Activated naive CD4-positive, alpha-beta T cell treated with anti-CD3 and anti-CD28 coated beads, Interleukin-2, amount 50 U/mL, for 24 hours (primary cell): ENCODE results near the gene PDE9A.

Source experiments
- H3K27ac Mint-ChIP-seq: one replicate; pipeline ENCODE4 v1.8.0; 2021; ENCODE audit warnings: mild to moderate bottlenecking, mixed read lengths
- H3K27me3 Mint-ChIP-seq: one replicate; pipeline ENCODE4 v1.8.0; 2021; ENCODE audit warnings: mixed read lengths
- H3K36me3 Mint-ChIP-seq: one replicate; pipeline ENCODE4 v1.8.0; 2021; ENCODE audit warnings: mixed read lengths
- H3K4me1 Mint-ChIP-seq: one replicate; pipeline ENCODE4 v1.8.0; 2021; ENCODE audit warnings: mixed read lengths
- H3K4me3 Mint-ChIP-seq: one replicate; pipeline ENCODE4 v1.8.0; 2021; ENCODE audit warnings: mild to moderate bottlenecking, mixed read lengths
- H3K9me3 Mint-ChIP-seq: one replicate; pipeline ENCODE4 v1.8.0; 2021; ENCODE audit warnings: mixed read lengths

The PDE9A gene

DNA sequence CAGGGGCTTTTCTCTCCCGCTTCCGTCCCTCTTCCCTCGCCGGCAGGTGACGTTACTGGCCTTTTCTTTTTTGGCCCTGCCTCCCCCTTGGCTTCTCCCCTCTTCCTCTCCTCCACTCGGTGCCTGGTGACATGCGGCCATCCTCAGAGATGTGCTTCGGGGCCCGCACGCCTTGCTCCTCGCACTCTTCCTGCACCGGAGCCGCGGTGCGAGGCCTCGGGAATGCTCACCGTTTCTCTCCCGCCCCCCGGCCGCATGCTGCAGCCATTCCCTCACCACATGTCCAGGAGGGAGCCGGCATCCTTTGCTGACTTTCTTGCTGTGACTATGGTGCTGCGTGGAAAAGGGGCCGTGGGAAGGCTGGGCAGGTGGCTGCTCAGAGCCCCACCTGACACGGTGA lies 39.3 kb downstream of the PDE9A start:
- H3K27me3 Mint-ChIP-seq, result no peaks in the 10 kb centered on the region
- H3K27ac Mint-ChIP-seq, result no peak overlapping the region
- no peak overlapping the region for H3K4me3 Mint-ChIP-seq
- peaks cover 3% of the 10 kb centered on the region for H3K36me3 Mint-ChIP-seq
- no peaks in the 10 kb centered on the region for H3K4me1 Mint-ChIP-seq
- H3K9me3 Mint-ChIP-seq, result no peaks in the 10 kb centered on the region

DNA sequence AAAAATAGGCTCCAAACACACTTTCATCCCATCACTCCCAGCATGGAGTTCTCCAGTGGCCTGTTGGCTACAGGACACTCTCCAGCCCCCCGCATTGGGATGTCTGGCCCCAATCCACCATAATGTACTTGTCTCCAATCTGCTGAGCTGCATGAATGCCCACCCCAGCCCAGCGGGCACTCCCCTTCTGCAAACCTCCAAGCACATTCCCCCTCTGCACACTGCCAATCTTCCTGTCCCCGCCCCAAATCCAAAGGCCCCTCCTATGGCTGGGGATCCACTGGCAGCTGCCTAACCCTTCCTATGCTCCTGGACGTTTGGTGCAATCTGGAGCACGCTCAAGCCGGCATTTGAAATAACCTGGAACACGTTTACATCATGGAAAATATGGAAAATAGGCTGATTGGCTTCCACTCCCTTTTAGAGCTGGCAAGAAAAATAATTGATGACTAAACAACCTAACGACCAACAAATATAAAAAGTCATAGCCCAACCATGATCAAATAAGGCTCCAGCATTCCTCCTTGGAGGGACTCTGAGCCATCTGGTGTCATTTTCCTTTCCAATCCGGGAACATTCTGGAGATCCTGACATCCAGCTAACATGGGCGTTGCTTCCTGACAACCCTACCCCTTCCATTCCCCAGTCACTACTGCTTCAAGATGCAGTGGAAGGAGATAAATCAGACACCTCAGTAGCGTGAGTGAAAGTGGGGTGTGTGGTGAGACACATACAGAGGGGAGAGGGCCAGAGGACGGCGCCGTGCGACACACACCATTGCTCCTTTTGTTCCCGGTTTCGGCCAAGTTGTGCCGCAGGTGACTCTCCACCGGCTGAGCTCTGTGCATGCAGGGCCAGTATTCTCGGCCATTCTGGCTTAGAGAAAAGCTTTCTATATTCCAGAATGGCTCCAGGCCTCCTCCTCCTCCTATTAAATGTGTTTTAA lies 41.6 kb downstream of the PDE9A start:
- no peak overlapping the region for H3K4me3 Mint-ChIP-seq
- no peak overlapping the region for H3K27ac Mint-ChIP-seq
- no peaks in the 10 kb centered on the region for H3K4me1 Mint-ChIP-seq
- H3K9me3 Mint-ChIP-seq, result no peaks in the 10 kb centered on the region
- no peaks in the 10 kb centered on the region for H3K27me3 Mint-ChIP-seq
- peaks cover 6% of the 10 kb centered on the region for H3K36me3 Mint-ChIP-seq

DNA sequence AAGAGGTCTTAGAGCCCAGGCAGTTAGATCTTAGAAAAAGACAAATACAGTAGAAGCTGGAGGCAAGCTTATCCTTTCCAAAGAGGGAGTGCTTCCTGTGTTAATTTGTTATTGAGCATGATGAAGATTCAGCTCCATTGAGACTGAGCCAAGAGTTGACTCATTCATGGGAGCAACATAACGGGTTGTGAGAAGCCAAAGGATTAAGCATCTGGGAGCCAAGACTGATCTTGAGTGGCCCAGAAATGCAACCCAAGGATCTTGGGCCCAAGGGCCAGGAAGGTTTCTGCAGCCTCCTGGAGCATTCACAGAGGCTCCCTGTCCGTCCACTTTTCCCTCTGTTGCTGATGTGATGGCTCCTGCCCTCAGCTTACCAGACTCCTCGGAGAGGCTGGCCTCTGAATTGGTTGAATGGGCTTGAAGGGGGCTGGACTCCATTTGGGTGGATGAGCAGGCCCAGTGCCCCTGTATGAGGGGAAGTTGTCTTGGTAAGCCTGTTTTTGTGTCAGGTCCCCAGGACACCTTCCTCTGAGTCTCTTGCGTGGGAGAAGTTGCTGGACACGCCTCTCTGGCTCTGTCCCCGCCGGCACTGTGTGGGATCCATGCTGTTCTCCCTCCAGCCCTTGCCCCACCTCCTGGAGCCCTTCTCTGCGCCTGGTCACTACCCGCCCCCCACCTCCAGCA lies 42.4 kb downstream of the PDE9A start:
- Mint-ChIP-seq H3K4me3 (no peak overlapping the region), H3K27ac (no peak overlapping the region), H3K27me3 (no peaks in the 10 kb centered on the region), H3K9me3 (no peaks in the 10 kb centered on the region), H3K4me1 (no peaks in the 10 kb centered on the region), H3K36me3 (peaks cover 9% of the 10 kb centered on the region)

DNA sequence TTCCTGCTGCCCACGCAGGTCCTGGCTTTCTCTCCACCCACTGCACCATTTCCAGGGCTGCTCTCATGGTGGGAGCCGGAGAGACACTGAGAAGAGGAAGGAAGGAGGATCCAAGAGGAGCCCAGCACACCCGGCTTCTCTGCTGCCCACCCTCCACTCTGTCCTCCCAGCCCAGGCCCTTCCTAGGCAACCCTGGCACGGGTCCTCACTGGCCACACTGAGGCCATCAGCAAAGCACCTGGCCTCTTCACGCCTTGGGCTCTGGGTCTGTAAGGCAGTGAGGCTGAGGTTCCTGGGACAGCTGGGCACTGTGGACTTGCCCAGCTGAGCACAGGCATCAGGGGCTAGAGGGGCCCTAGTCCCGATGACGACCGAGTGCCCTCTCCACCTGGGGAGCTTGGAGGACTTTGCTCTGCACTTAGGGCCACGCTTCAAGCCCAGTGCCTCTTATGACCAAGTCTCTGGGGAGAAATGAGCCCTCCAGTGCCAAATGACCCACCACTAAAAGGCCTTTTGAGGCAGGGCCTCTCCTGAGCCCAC lies 43.1 kb downstream of the PDE9A start:
- no peak overlapping the region for H3K4me3 Mint-ChIP-seq
- H3K9me3 Mint-ChIP-seq, result no peaks in the 10 kb centered on the region
- H3K36me3 Mint-ChIP-seq, result peaks cover 10% of the 10 kb centered on the region
- no peaks in the 10 kb centered on the region for H3K27me3 Mint-ChIP-seq
- no peaks in the 10 kb centered on the region for H3K4me1 Mint-ChIP-seq
- H3K27ac Mint-ChIP-seq, result no peak overlapping the region

DNA sequence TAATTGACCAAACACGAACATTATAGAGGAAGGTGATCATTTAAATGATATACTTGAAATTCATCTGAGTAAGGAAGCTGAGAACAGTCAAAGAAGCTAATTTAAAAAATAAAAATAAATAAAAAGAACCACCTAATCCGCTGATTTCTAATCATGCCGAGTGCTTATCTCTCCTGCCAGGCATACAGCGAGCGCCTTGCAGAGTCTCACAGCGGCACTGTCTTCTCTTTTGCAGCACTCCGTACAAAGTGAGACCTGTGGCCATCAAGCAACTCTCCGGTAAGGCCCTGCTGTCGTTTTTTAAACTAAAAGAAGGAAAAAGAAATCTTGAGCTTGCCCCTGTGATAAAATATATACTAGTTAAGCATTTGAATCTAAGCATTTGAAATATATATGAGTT lies 45.3 kb downstream of the PDE9A start:
- no peaks in the 10 kb centered on the region for H3K4me1 Mint-ChIP-seq
- H3K36me3 Mint-ChIP-seq, result peaks cover 17% of the 10 kb centered on the region
- no peaks in the 10 kb centered on the region for H3K27me3 Mint-ChIP-seq
- no peaks in the 10 kb centered on the region for H3K9me3 Mint-ChIP-seq
- H3K27ac Mint-ChIP-seq, result no peak overlapping the region
- H3K4me3 Mint-ChIP-seq, result no peak overlapping the region

DNA sequence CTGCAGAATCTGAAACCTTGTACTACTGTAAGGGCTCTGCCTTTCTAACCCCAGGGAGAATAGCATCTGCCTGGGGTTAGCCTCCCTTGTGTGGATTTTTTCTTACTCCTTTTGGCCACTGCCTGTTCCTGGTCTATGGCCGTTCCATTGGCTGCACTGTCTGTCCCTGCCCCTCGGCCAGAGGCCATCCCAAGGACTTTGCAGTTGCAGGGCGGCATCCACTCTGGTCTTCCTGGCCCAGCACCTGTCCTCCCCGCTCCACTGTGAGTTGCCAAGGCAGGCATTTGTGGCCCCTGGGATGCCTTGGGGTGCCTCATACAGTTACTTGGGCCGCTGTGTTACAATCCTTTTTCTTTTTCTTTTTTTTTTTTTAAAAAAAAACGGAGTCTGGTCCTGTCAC lies 45.8 kb downstream of the PDE9A start:
- no peak overlapping the region for H3K27ac Mint-ChIP-seq
- no peaks in the 10 kb centered on the region for H3K4me1 Mint-ChIP-seq

DNA sequence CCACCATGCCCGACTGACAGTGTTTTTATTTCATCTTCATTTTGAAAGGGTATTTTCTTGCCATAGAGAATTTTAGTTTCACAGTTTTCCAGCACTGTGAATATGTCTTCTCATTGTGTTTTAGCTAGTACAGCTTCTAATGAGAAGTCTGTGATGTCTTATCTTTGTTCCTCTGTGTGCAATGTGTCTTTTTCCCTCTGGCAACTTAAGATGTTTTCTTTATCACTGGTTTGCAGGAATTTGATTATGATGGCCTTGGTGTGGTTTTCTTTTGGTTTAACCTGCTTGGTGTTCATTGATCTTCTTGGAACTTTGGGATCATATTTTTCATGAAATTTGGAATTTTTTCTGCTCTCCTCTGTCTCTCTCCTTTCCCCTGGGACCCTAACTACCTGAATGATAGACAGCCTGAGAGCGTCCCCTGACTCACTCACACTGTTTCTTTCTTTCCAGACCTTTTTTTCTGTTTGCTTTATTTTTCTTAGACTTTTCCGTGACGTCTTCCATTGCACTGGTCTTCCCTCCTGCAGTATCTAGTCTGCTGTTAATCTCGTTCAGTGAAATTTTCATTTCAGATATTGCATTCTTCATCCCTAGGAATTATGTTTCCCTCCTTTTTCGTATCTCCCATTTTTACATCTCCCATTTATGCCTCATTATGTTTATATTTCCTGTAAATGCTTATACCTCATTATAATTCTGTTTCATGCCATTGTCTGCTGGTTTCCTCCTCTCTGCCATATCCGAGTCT lies 48.5 kb downstream of the PDE9A start:
- H3K9me3 Mint-ChIP-seq, result no peaks in the 10 kb centered on the region
- no peak overlapping the region for H3K4me3 Mint-ChIP-seq
- H3K27me3 Mint-ChIP-seq, result no peaks in the 10 kb centered on the region
- no peak overlapping the region for H3K27ac Mint-ChIP-seq
- no peaks in the 10 kb centered on the region for H3K4me1 Mint-ChIP-seq
- peaks cover 17% of the 10 kb centered on the region for H3K36me3 Mint-ChIP-seq

More for the DNA sequence above, 45.8 kb downstream of the PDE9A start:
- no peak overlapping the region for H3K4me3 Mint-ChIP-seq
- peaks cover 17% of the 10 kb centered on the region for H3K36me3 Mint-ChIP-seq
- no peaks in the 10 kb centered on the region for H3K27me3 Mint-ChIP-seq
- no peaks in the 10 kb centered on the region for H3K9me3 Mint-ChIP-seq

DNA sequence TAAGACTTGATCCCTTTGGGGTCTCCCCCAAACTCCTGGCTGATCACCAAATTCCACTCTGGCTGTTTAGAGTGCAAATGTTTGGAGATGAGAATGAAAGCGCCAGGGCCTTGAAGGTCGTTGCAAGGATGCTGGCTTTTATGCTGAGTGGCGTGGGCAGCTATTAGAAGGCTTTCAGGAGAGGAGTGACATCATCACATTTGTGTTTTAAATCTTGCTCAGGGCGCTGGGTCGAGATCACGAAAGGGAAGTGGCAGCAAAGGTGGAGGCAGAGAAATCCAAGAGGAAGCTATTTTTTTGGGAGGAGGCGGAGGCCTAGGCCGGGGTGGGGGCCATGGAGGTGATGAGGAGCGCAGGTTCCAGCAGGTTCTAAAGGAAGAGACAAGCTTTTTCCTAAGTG lies 49.3 kb downstream of the PDE9A start:
- Mint-ChIP-seq H3K27ac (no peak overlapping the region), H3K9me3 (no peaks in the 10 kb centered on the region), H3K36me3 (peaks cover 17% of the 10 kb centered on the region), H3K4me1 (no peaks in the 10 kb centered on the region), H3K4me3 (no peak overlapping the region), H3K27me3 (no peaks in the 10 kb centered on the region)

DNA sequence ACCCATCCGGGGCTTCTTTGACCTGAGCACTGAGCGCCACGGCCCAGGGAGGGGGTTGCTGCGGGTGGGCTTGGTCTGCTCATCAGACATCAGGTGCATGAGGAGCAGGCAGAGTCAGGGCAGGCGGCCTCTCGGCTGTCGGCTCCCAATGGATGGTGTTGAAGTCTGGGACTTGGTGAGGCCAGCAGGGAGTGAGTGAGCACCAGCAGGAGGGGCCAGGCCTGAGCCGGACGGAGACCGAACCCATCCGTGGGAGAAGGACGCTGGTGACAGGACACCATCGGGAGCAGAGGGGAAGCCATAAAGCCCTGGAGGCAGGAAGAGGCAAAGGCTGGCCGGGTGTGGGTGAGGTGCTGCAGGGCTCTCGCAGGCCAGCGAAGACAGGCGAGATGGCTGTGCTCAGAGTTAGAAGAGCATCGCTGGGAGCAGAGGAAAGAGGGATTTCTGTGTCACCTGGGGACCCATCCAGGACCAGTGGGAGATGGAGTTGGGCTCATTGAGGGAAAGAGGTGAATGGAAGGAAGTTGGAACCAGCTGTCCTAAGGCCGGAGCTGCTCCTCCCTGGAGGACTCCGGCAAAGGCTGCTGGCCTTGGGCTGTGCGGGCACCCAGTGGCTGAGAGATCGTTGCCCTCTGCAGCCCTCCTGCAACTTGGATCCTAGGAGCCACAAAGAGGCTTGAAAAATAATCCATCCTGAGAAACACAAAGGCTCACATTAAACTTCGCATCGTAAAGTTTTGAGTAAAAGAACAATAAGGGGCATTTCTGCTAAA lies 49.9 kb downstream of the PDE9A start:
- no peak overlapping the region for H3K4me3 Mint-ChIP-seq
- no peak overlapping the region for H3K27ac Mint-ChIP-seq
- peaks cover 15% of the 10 kb centered on the region for H3K36me3 Mint-ChIP-seq
- no peaks in the 10 kb centered on the region for H3K4me1 Mint-ChIP-seq
- no peaks in the 10 kb centered on the region for H3K27me3 Mint-ChIP-seq
- H3K9me3 Mint-ChIP-seq, result no peaks in the 10 kb centered on the region

DNA sequence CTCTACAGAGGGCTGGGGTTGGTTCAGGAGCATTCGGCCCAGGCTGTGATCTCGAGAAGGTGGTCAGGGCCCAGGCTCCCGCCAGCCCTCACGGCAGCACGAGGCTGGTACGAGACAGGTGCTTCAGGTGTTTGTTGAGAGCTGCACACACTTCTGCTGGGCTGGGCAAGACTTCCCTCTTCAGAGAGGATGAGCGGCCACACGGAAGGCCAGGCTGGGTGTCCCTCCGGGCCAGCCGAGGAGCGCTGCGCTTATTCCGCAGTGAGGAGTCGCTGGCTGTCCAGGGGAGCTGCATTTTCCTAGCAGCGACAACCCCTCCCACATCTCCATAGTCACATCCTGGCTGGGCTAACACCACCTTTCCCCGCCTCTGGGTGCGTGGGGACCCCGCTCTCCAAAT lies 50.5 kb downstream of the PDE9A start:
- Mint-ChIP-seq H3K27me3 (no peaks in the 10 kb centered on the region), H3K4me3 (no peak overlapping the region), H3K4me1 (no peaks in the 10 kb centered on the region), H3K36me3 (peaks cover 15% of the 10 kb centered on the region), H3K9me3 (no peaks in the 10 kb centered on the region), H3K27ac (no peak overlapping the region)

DNA sequence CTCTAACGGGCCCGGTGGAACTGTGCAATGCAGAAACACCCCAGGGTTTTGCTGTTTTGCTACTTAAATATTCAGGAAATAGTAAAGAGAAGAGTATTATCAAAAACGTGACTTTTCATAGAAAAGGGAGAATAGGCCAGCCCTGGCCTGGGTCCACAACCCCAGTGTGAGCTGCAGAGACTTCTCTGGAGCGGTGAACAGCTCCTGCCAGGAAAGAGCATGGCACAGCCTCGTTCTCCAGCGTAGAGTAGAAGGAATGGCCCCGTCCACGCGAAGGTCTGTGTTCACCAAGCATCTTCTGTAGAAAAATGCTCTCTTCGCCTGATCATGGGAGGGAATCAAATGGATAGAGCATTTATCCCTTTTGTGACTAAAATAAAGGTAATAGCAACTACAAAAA lies 51.4 kb downstream of the PDE9A start:
- H3K4me3 Mint-ChIP-seq, result no peak overlapping the region
- H3K9me3 Mint-ChIP-seq, result no peaks in the 10 kb centered on the region
- H3K27me3 Mint-ChIP-seq, result no peaks in the 10 kb centered on the region
- H3K36me3 Mint-ChIP-seq, result peaks cover 14% of the 10 kb centered on the region
- H3K27ac Mint-ChIP-seq, result no peak overlapping the region
- no peaks in the 10 kb centered on the region for H3K4me1 Mint-ChIP-seq

DNA sequence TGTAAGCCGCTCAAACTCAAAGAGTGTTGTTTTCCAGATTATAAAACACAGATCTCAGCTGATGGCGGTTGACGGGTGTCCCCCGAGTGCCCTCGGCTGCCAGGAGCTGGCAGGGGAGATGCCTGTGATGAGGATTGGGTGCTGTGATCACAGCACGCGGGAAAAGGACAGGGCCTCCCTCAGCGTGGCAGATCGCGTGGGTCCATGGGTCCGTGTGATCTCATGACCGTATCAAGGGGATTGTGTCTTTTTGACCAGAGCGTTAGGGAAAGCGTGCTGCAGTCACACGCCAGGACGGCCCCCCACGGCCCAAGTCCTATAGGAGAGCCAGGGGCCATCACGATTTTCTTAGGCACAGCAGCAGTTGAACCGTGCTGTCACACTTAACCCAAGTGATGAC lies 51.9 kb downstream of the PDE9A start:
- H3K9me3 Mint-ChIP-seq, result no peaks in the 10 kb centered on the region
- no peaks in the 10 kb centered on the region for H3K4me1 Mint-ChIP-seq
- H3K27me3 Mint-ChIP-seq, result no peaks in the 10 kb centered on the region
- H3K4me3 Mint-ChIP-seq, result no peak overlapping the region
- no peak overlapping the region for H3K27ac Mint-ChIP-seq
- H3K36me3 Mint-ChIP-seq, result peaks cover 12% of the 10 kb centered on the region

DNA sequence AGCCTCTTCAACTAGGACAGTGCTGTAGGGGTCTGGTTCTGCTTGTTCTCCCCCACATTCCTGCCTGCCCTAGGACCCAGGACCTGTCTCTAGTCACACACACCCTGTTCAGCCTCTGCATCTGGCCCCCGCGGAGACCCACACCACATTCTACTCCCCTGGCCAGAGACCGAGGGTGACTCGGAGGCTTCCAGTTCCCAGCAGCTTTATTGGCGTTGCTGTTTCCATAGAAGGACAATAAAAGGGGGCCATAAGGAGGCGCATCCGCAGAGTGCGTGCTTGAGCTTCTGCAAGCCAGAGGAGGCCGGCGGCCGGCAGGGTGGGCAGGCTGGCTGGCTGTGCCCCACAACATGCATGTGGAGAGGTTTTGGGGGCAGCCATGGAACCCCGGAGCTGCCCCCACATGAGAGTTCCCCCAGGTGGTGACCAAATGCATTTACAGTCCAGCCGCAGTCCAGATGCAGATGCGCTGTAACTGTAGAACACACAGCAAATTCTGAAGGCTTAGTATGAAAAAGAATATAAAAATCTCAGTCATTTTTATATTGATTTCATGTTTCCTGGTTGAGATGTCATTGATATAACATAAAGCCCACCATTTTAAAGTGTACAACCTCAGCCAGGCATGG lies 52.4 kb downstream of the PDE9A start:
- H3K36me3 Mint-ChIP-seq, result peaks cover 11% of the 10 kb centered on the region
- no peaks in the 10 kb centered on the region for H3K27me3 Mint-ChIP-seq
- H3K4me3 Mint-ChIP-seq, result no peak overlapping the region
- H3K9me3 Mint-ChIP-seq, result no peaks in the 10 kb centered on the region
- no peaks in the 10 kb centered on the region for H3K4me1 Mint-ChIP-seq
- H3K27ac Mint-ChIP-seq, result no peak overlapping the region

DNA sequence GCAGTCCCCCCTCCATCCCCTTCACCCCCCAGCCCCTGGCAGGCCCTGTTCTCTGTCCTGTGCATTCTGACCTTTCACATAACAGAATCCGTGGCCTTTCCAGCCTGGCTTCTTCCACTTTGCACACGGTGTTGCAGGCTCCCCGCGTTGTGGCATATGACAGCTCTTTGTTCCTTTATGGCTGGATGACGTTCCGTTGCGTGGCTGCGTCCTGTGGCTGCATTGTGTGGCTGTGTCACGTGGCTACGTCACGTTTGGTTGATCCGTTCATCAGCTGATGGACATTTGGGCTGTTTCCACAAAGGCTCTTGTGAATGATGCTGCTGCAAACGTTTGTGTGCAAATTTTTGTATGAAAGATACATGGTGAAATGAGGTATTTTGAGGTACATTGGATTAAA lies 53.3 kb downstream of the PDE9A start:
- H3K27ac Mint-ChIP-seq, result no peak overlapping the region
- H3K9me3 Mint-ChIP-seq, result no peaks in the 10 kb centered on the region
- H3K4me1 Mint-ChIP-seq, result peaks cover 3% of the 10 kb centered on the region
- no peaks in the 10 kb centered on the region for H3K27me3 Mint-ChIP-seq
- H3K36me3 Mint-ChIP-seq, result peaks cover 8% of the 10 kb centered on the region
- H3K4me3 Mint-ChIP-seq, result no peak overlapping the region
